ENCODE data around the gene CTNNBIP1.

CTNNBIP1 gene

DNA sequence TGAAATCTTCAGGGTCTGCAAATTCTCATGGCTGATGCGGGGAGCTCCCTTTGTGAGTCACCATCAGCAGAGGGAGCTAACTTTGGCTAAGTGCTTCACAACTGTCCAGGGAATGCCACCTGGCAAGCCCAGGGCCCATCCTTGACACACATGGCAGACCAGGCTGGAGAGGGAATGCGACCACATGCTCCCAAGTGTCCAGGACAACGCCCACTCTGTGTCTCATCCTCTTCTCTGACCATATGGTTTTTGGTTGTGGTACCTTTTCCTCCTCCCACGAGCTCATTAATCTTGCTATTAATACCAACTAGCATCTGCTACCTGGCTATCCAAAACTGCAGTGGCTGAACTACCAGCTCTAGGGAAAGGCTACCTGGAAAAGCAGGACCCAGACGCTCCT, 49.2 kb downstream of the CTNNBIP1 start:
- H3K4me2 ChIP-seq (ENCODE audit: low read length) = peak overlapping the region; percentile 0; the same call in 1 of the 2 replicates
- 0 out of 2 replicates have a peak, but pooled peaks cover 5% of the 10 kb centered on the region for H3F3A ChIP-seq (ENCODE audit: insufficient read depth, low read length)
- H3K4me1 ChIP-seq (ENCODE audit: insufficient read depth, low read length, severe bottlenecking) = peaks cover 60% of the 10 kb centered on the region
- H3K36me3 ChIP-seq (ENCODE audit: insufficient read depth, low read length) = no peaks in the 10 kb centered on the region; the same call in 1 of the 2 replicates
- no peaks in the 10 kb centered on the region for H3K9me2 ChIP-seq (ENCODE audit: low read depth, low read length)
- no peaks in the 10 kb centered on the region for H3K79me2 ChIP-seq (ENCODE audit: insufficient read depth, low read length)
- no peaks in the 10 kb centered on the region for H3K27me3 ChIP-seq (ENCODE audit: insufficient read depth, low read length)
- peak overlapping the region; percentile 71 for H3K27ac ChIP-seq (ENCODE audit: low read depth, low read length, poor library complexity, severe bottlenecking)
- no peaks in the 10 kb centered on the region for H3K9me3 ChIP-seq (ENCODE audit: low read length)
- H3K9ac ChIP-seq (ENCODE audit: low read length) = no peak overlapping the region; the same call in 1 of the 2 replicates
- H3K4me3 ChIP-seq (ENCODE audit: low read depth, low read length, poor library complexity, severe bottlenecking) = no peak overlapping the region
- TF ChIP-seq, protein P1, sequence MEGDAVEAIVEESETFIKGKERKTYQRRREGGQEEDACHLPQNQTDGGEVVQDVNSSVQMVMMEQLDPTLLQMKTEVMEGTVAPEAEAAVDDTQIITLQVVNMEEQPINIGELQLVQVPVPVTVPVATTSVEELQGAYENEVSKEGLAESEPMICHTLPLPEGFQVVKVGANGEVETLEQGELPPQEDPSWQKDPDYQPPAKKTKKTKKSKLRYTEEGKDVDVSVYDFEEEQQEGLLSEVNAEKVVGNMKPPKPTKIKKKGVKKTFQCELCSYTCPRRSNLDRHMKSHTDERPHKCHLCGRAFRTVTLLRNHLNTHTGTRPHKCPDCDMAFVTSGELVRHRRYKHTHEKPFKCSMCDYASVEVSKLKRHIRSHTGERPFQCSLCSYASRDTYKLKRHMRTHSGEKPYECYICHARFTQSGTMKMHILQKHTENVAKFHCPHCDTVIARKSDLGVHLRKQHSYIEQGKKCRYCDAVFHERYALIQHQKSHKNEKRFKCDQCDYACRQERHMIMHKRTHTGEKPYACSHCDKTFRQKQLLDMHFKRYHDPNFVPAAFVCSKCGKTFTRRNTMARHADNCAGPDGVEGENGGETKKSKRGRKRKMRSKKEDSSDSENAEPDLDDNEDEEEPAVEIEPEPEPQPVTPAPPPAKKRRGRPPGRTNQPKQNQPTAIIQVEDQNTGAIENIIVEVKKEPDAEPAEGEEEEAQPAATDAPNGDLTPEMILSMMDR (IDR thresholded peaks at IDR 0.05; ENCODE audit: low read length) = no peak
- no peak for TF ChIP-seq EZH2 (IDR thresholded peaks at IDR 0.05; ENCODE audit: borderline replicate concordance, low read length)
- no peaks in the 10 kb centered on the region for H4K20me1 ChIP-seq (ENCODE audit: insufficient read depth, low read length)
- H2AFZ ChIP-seq (ENCODE audit: low read length) = no peak overlapping the region

DNA sequence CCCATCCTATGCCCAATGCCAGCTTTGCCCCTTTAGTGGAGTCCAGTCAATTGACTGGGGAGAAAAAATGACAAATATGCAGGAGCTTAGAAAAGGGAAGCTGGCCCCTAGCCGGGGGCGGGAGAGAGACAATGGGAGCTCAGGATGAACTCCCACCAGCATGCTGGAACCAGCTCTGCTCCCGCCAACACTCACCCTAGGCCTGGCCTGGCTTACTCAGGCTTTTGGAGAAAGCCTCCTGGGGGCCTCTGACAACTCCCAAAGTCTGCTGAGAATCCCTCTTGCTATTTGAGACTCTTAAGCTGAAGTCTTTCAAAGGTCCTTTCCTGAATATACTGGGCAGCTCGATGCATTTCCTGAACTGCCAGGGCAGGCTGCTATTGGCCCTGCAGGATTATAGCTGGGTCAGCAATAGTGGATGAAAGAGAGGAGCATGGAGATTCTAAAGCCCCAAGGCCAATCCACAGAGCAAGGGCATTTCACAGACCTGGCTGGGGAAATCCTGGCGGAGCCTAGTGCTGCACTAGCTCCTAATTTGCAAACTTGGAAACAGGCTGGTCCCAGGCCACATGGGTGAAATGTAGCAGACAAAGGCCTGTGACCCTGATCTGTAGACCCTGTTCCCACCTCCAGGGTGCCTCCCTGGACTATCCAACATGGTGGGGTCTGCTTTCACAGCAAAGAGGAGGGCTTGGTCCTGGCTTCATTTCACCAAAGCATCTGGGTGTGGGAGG, 50.6 kb downstream of the CTNNBIP1 start:
- no peak overlapping the region for H3K4me3 ChIP-seq (ENCODE audit: low read depth, low read length, poor library complexity, severe bottlenecking)
- H3K79me2 ChIP-seq (ENCODE audit: insufficient read depth, low read length) = no peaks in the 10 kb centered on the region
- H3K36me3 ChIP-seq (ENCODE audit: insufficient read depth, low read length) = peaks cover 14% of the 10 kb centered on the region
- H3F3A ChIP-seq (ENCODE audit: insufficient read depth, low read length) = 0 out of 2 replicates have a peak, but pooled peaks cover 5% of the 10 kb centered on the region
- TF ChIP-seq EZH2 (IDR thresholded peaks at IDR 0.05; ENCODE audit: borderline replicate concordance, low read length) = no peak
- TF ChIP-seq, protein P1 (IDR thresholded peaks at IDR 0.05; ENCODE audit: low read length) = no peak
- no peaks in the 10 kb centered on the region for H3K9me3 ChIP-seq (ENCODE audit: low read length)
- H4K20me1 ChIP-seq (ENCODE audit: insufficient read depth, low read length) = no peaks in the 10 kb centered on the region
- H2AFZ ChIP-seq (ENCODE audit: low read length) = no peak overlapping the region
- no peaks in the 10 kb centered on the region for H3K9me2 ChIP-seq (ENCODE audit: low read depth, low read length)
- no peaks in the 10 kb centered on the region for H3K27me3 ChIP-seq (ENCODE audit: insufficient read depth, low read length)
- H3K27ac ChIP-seq (ENCODE audit: low read depth, low read length, poor library complexity, severe bottlenecking) = peak overlapping the region; percentile 71
- peaks cover 49% of the 10 kb centered on the region for H3K4me1 ChIP-seq (ENCODE audit: insufficient read depth, low read length, severe bottlenecking)
- no peak overlapping the region for H3K9ac ChIP-seq (ENCODE audit: low read length)
- no peak overlapping the region for H3K4me2 ChIP-seq (ENCODE audit: low read length)

DNA sequence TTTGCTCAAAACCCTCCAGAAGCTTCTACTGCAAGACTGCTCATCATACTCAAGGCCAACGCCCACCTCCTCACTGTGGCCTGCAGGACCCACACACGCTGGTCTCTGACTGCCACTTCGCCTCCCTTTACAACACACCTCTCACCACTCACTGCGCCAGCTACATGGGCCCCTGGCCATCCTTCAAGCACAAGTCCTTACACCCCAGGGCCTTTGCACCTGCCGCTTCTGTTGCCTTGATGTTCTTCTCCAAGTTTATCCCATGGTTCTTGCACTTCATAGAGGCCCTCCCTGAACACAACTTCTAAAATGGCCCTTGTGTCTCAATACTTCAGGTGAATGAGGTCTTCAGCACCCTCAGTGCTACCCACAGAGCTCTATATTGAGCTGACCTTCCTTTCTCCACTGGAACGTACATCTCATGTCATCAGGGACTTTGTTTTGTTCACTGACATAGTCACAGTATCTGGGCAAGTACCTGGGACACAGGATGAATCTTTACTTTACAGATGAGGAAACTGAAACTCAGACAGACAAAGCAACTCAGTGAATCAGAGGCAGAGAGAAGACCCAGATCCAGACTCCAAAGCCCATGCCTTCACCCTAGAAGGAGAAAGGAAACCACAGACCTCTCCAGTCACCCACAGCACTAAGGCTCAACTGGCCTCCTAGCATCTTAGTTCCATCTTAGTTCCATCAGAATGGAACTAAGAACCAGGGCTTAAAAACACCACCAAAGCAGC, 51.6 kb downstream of the CTNNBIP1 start:
- Histone ChIP-seq H3K79me2 (ENCODE audit: insufficient read depth, low read length) (no peaks in the 10 kb centered on the region), H4K20me1 (ENCODE audit: insufficient read depth, low read length) (no peaks in the 10 kb centered on the region)

More for the DNA sequence above, 51.6 kb downstream of the CTNNBIP1 start:
- H3K9me2 ChIP-seq (ENCODE audit: low read depth, low read length) = no peaks in the 10 kb centered on the region
- H3K27ac ChIP-seq (ENCODE audit: low read depth, low read length, poor library complexity, severe bottlenecking) = peak overlapping the region; percentile 71
- no peak for TF ChIP-seq EZH2 (IDR thresholded peaks at IDR 0.05; ENCODE audit: borderline replicate concordance, low read length)
- TF ChIP-seq, protein P1 (IDR thresholded peaks at IDR 0.05; ENCODE audit: low read length) = no peak
- H3F3A ChIP-seq (ENCODE audit: insufficient read depth, low read length) = 0 out of 2 replicates have a peak, but pooled peaks cover 5% of the 10 kb centered on the region
- H3K4me2 ChIP-seq (ENCODE audit: low read length) = no peak overlapping the region
- no peak overlapping the region for H2AFZ ChIP-seq (ENCODE audit: low read length)
- no peak overlapping the region for H3K9ac ChIP-seq (ENCODE audit: low read length)
- no peak overlapping the region for H3K4me3 ChIP-seq (ENCODE audit: low read depth, low read length, poor library complexity, severe bottlenecking)
- no peaks in the 10 kb centered on the region for H3K27me3 ChIP-seq (ENCODE audit: insufficient read depth, low read length)
- peaks cover 24% of the 10 kb centered on the region for H3K36me3 ChIP-seq (ENCODE audit: insufficient read depth, low read length)
- H3K9me3 ChIP-seq (ENCODE audit: low read length) = peaks cover 5% of the 10 kb centered on the region
- H3K4me1 ChIP-seq (ENCODE audit: insufficient read depth, low read length, severe bottlenecking) = peaks cover 40% of the 10 kb centered on the region
